ENCODE data around the gene SNTG2.

DNA sequence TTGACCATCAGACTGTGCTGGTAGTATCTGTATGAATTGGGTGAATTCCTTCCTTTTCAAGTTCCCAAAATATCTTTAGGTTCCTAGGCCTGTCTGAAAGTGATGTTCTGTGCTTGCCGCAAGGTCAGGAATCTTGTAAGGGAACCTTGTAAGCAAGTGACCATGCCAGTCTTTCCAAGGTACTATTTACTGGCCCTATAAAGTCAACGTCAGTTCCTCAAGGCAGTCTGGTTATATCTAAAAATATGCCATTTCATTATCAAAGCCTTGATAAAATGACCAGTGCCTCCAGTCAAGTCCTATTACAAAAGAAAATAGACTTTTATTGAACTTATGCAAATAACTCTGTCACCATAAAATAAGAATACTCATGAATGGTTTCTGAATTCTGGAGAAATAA lies 374.2 kb downstream of the SNTG2 start:
- TF ChIP-seq, protein P1, sequence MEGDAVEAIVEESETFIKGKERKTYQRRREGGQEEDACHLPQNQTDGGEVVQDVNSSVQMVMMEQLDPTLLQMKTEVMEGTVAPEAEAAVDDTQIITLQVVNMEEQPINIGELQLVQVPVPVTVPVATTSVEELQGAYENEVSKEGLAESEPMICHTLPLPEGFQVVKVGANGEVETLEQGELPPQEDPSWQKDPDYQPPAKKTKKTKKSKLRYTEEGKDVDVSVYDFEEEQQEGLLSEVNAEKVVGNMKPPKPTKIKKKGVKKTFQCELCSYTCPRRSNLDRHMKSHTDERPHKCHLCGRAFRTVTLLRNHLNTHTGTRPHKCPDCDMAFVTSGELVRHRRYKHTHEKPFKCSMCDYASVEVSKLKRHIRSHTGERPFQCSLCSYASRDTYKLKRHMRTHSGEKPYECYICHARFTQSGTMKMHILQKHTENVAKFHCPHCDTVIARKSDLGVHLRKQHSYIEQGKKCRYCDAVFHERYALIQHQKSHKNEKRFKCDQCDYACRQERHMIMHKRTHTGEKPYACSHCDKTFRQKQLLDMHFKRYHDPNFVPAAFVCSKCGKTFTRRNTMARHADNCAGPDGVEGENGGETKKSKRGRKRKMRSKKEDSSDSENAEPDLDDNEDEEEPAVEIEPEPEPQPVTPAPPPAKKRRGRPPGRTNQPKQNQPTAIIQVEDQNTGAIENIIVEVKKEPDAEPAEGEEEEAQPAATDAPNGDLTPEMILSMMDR (IDR thresholded peaks at IDR 0.05): no peak
- no peak for TF ChIP-seq POLR2A (IDR thresholded peaks at IDR 0.05)
